IPS-NIHi11 (cell line): ENCODE data around the gene PRKG1.
A peak's percentile ranks its signal among the peaks of the same experiment; 100 is the strongest.
"Not testable (repeated sequence)": the region's sequence is repeated elsewhere in the genome, so short reads cannot be mapped to it uniquely, and the experiment has no call there.

Experiments used
- DNase-seq: peaks from one replicate; pipeline ENCODE4 v3.0.0; 2012; ENCODE audit warnings: mixed read lengths, low spot score

The PRKG1 gene

GRCh38 chr10:51321980-51322379, 247.7 kb downstream of the PRKG1 start:
- DNase-seq: no peak

DNA sequence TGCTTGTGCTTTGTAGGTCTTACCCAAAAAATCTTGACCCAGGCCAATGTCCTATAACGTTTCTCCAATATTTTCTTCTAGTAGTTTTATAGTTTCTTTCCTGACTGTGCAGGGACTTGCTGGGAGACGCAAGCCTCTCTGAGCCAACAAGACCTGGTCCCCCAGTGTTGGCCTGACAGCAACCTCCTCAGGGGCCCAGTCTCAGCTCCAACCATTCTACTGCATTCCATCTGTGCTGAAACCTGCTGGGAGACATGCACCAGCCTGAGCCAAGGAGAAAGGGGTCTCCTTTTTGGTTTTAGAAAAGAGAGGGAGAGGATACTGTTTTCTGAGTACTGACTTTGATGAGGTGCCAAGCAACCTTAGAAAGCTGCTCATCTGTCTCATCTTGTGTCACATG, 251.4 kb downstream of the PRKG1 start:
- no peak for DNase-seq

- DNase-seq: no peak
These were observed 251.9 kb downstream of the PRKG1 start for GRCh38 chr10:51326174-51326573.

- no peak for DNase-seq
These were observed 253.1 kb downstream of the PRKG1 start for GRCh38 chr10:51327432-51327831.

DNA sequence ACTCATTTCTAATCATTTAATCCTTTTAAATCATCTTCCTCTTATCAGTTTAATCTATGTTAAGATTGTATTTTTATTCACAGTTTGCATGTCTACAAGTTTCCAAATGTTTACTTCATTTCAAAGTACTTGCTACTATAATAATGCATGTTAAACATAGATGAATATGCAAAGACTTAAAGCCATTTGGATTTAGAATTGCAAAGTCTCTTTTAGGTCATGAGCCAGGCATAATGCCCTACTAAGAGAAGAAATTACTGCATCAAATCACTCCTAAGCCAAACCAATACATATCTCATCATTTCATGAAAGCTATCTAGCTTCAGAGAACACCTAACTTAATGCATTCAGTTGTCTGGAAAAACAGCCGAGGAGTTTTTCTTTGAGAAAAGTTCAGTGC, 266.1 kb downstream of the PRKG1 start:
- no peak for DNase-seq

- DNase-seq: no peak
These were observed 266.7 kb downstream of the PRKG1 start for GRCh38 chr10:51340845-51341610.

GRCh38 chr10:51341745-51342144, 267.5 kb downstream of the PRKG1 start:
- DNase-seq: not testable (repeated sequence)

DNA sequence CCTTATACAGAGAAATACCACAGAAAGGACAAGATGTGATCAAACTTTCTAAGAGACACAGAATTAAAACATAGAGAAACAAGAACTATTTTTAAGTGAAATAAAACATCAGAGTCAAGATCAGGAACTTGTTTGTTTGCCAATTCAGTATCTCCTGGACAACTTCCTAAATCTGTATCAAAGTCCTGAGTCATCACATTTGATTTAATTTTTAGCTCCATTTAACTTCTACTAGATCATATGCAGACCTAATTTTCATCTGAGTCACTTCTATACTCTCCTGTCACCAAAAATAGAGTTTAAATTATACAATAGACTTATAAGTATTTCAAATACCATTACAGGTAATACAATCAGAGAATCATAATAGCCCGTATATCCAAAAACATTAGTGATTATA, 268.1 kb downstream of the PRKG1 start:
- DNase-seq: no peak

GRCh38 chr10:51343391-51343790, 269.1 kb downstream of the PRKG1 start:
- DNase-seq: no peak

GRCh38 chr10:51344371-51344770, 270.1 kb downstream of the PRKG1 start:
- no peak for DNase-seq

- DNase-seq: no peak
These were observed 274.3 kb downstream of the PRKG1 start for GRCh38 chr10:51348622-51349021.

DNA sequence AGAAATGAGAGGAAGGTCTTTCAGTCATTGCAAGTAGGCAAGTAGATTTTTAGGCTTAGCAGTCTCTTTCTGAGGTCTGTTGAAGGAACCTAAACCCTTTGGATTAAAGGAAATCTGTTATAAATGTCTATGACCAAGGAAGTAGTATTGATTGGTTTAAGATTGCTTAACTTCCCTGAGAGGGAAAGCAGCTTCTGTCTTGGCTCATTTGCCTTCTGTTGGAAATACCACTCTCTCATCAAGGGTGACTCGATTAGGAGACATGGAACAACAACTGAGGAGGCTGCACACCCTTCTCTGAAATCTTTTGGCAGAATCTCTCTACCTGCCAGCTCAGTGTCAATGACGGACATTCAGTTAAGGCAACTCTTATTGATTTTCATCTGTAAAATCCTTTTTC, 282.9 kb downstream of the PRKG1 start:
- no peak for DNase-seq

DNA sequence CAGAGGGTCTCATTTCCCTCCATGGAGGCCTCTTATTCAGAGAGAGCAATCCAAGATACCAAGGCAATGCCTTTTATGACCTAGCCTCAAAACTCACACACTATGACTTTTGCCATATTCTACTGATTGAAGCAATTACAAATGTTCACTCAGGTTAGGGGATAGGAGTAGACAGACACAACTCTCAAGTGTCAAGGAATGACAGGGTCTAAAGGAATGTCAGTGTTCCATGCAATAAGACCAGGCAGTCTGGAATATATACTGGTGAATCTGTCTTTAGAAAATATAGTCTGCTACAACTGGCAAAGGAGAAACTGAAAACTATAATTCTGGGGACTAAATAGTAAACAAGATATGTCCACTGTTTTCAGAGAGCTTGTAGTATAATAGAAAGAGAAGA, 283.9 kb downstream of the PRKG1 start:
- DNase-seq: no peak

GRCh38 chr10:51363415-51363814, 289.1 kb downstream of the PRKG1 start:
- DNase-seq: no peak

DNA sequence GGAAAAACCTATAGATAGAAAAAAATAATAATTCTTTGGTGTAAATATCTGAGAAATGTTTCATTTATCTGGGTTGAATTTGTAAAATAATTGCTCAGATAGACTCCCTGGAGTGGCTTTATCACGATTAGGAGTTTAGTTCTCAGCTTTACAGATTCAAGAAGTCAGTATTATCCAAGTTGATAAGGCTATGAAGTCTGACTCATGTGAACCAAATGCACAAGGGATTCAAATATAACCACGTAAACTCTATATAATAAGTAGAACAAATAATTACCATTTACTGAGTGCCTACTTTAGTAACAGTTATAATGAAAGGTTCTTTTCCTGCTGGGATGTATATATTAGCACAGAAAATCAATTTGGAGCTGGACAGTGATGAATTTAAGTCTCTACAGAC, 290.4 kb downstream of the PRKG1 start:
- DNase-seq: no peak

DNA sequence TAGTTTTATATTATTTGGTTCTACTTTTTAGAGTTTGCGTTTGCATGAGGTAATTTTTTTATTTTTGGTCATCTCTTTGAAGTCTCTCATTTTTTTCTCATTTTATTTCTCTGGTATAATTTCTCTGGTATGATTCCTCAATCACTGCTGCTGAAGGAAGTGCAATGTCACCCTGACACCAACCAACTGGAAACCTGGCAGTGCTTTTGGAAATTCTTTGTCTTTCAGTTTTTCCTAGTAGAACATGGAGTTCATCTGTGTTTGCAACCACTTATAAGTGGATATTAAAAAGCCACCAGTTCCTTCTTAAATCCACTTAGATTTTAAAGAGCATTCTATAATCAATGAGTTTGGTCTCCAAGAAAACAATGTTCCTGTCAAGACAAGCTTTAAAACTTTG, 291.8 kb downstream of the PRKG1 start:
- DNase-seq: no peak

DNA sequence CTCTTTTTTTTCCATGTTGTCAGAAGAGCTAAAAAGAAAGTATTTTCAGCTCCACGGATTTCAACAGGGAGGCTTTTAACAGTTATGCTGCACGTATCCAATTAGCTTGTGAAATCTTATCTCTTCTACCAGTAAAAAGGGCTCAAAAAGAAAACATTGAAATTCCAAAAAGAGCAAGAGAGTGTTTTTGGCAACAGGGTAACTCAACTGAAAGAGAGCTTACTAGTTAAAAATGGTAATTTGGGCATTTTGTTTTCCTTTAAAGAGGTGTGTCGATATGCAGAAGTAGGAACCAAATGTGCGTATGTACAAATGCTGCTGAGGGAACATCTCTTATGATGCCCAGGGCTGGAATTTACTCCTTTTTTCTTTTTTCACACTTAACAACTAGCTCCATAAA, 292.8 kb downstream of the PRKG1 start:
- no peak for DNase-seq

GRCh38 chr10:51367694-51368093, 293.4 kb downstream of the PRKG1 start:
- no peak for DNase-seq

- DNase-seq: no peak
These were observed 294.7 kb downstream of the PRKG1 start for GRCh38 chr10:51368943-51369342.

GRCh38 chr10:51369903-51370302, 295.6 kb downstream of the PRKG1 start:
- DNase-seq: peak; percentile 5

DNA sequence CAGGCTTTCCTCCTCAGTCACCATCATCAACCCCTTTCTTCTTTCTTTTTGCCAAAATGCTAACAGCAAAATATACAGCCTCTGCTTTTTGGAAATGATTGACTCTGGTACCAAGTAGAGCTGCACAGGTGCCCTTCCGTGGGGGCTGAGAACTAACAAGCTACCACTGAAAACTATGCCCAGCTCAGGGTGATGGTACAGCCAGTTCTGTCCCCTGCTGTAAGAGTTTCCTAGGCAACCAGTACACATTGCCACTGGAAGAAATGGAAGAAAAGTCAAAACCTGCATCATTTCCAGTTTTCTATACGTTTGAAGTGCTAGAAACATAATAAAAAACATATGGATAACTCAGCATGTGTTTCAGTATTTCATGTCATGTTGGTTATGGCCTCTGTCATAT, 297.5 kb downstream of the PRKG1 start:
- DNase-seq: no peak

- no peak for DNase-seq
These were observed 301.5 kb downstream of the PRKG1 start for GRCh38 chr10:51375790-51376189.

DNA sequence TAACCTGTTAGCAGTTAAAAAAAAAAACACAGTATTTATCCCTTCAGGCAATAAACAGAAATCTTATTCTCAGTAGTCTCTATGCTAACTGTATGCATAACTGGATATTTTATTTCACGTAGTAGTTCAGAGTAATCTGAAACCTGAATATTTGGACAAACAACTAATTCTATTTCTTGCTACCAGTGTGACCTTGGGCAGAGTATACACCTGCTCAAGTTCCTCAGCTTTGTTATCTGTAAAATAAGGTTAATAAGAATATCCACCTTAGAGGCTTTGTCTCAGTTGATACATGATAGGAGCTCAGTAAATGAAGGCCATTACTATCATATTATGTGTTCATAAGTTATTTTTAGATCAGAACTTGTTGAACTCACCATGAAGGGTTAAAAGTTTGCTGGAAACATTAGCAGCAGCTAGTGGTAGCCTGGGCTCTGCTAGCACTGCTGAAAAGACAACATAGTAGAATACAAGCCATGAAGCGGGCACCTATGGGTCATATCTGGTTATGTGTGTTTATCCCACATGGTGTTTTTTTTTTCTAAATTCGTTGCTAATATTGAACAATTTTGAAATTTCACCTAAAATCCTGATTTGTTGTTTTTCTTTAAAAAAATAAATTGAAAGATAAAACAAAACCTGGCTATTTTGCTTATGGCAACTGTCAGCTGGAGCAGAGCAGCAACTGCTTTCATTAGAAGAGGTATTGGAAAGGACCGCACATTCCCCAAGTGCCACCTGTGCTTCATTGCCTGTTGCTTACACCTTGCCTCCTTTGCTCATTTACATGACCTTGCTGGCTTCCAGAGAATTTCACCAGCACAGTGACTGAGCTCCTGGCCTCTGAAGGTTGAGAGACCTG, 303.0 kb downstream of the PRKG1 start:
- peak; percentile 8 for DNase-seq
